ENCODE measurements around the gene PLD1. TPM values are rescaled to one million over a fixed set of nuclear protein-coding genes. Genes with fewer than 3 reads are reported as not detected.

Gene PLD1
- total RNA-seq, 2 experiments from 2014 or later = 0.22 to 1.0 TPM

DNA sequence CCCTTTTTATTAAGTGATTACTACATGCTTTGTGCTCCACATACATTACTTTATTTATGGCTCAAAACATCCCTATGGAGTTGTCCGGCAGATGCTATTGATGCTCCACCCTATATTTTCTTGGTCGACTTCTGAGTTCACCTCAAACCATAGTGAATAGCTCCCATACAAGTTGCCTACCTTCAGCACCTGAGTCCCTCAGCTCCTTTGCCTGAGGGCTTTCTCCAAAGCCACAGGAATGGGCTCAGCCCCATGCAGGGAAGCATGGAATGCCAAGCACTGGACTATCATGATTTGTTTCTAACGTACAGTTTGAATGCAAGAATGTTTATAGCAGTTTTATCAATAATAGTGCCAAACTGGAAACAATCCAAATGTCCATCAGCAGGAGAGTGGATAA lies 225.2 kb downstream of the PLD1 start:
- H3K27ac ChIP-seq (ENCODE audit: low read depth in 1 of 2, low read length in 2 of 2) = no peak overlapping the region
- Mint-ChIP-seq H3K36me3 (ENCODE audit: low read depth) (no peaks in the 10 kb centered on the region), H3K4me3 (no peak overlapping the region), H3K27ac (no peak overlapping the region), H3K4me1 (ENCODE audit: low read depth) (no peaks in the 10 kb centered on the region), H3K9me3 (no peaks in the 10 kb centered on the region), H3K27me3 (no peaks in the 10 kb centered on the region)
- ATAC-seq (ENCODE audit: poor library complexity) (no peak), DNase-seq (no peak)
- no peaks in the 10 kb centered on the region for H3K27me3 ChIP-seq (ENCODE audit: control insufficient read depth in 1 of 2, insufficient read depth in 2 of 2, low read length in 2 of 2)
- no peaks in the 10 kb centered on the region for H3K4me1 ChIP-seq (ENCODE audit: insufficient read depth, low read length)
- TF ChIP-seq, protein P1, sequence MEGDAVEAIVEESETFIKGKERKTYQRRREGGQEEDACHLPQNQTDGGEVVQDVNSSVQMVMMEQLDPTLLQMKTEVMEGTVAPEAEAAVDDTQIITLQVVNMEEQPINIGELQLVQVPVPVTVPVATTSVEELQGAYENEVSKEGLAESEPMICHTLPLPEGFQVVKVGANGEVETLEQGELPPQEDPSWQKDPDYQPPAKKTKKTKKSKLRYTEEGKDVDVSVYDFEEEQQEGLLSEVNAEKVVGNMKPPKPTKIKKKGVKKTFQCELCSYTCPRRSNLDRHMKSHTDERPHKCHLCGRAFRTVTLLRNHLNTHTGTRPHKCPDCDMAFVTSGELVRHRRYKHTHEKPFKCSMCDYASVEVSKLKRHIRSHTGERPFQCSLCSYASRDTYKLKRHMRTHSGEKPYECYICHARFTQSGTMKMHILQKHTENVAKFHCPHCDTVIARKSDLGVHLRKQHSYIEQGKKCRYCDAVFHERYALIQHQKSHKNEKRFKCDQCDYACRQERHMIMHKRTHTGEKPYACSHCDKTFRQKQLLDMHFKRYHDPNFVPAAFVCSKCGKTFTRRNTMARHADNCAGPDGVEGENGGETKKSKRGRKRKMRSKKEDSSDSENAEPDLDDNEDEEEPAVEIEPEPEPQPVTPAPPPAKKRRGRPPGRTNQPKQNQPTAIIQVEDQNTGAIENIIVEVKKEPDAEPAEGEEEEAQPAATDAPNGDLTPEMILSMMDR (IDR thresholded peaks at IDR 0.05) = no peak
- H3K9me3 ChIP-seq (ENCODE audit: control insufficient read depth in 1 of 2, insufficient read depth in 1 of 2, low read length in 2 of 2) = no peaks in the 10 kb centered on the region
- POLR2A ChIA-PET = no interaction called here
- H3K36me3 ChIP-seq (ENCODE audit: insufficient read depth, low read length) = no peaks in the 10 kb centered on the region
- intact Hi-C loops (cut with DNase I, micrococcal nuclease) = no loop called here
- CTCF ChIA-PET = no interaction called here
- no peak overlapping the region for H3K4me3 ChIP-seq (ENCODE audit: low read length)

DNA sequence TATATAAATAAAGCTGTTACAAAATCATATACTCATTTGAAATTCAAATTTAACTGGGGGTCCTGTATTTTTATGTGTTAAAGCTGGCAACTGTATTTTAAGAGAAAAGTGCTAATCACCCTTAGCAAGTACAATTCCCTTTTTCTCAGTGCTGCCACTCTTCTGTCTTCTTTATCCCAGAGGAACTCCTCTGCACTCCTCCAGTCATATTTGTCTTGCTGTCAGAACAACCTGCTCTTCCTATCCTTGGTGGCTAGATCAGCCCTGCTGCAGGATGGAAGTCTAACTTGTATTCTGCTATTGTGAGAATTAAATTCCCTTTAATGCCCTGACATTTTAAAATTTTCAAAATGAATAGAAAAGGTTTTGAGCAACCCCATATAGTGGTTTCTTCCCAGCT lies 226.2 kb downstream of the PLD1 start:
- ATAC-seq (ENCODE audit: poor library complexity) = no peak
- Histone ChIP-seq H3K4me1 (ENCODE audit: insufficient read depth, low read length) (no peaks in the 10 kb centered on the region), H3K27ac (ENCODE audit: low read depth in 1 of 2, low read length in 2 of 2) (no peak overlapping the region), H3K27me3 (ENCODE audit: control insufficient read depth in 1 of 2, insufficient read depth in 2 of 2, low read length in 2 of 2) (no peaks in the 10 kb centered on the region), H3K9me3 (ENCODE audit: control insufficient read depth in 1 of 2, insufficient read depth in 1 of 2, low read length in 2 of 2) (no peaks in the 10 kb centered on the region), H3K36me3 (ENCODE audit: insufficient read depth, low read length) (no peaks in the 10 kb centered on the region), H3K4me3 (ENCODE audit: low read length) (no peak overlapping the region)
- CTCF ChIA-PET = no interaction called here
- Mint-ChIP-seq H3K4me1 (ENCODE audit: low read depth) (no peaks in the 10 kb centered on the region), H3K4me3 (no peak overlapping the region), H3K27ac (no peak overlapping the region), H3K36me3 (ENCODE audit: low read depth) (no peaks in the 10 kb centered on the region), H3K27me3 (peaks cover under 1% of the 10 kb centered on the region), H3K9me3 (no peaks in the 10 kb centered on the region)
- no peak for DNase-seq
- POLR2A ChIA-PET = no interaction called here
- TF ChIP-seq, protein P1 (IDR thresholded peaks at IDR 0.05) = no peak
- intact Hi-C loops (cut with DNase I, micrococcal nuclease) = no loop called here

DNA sequence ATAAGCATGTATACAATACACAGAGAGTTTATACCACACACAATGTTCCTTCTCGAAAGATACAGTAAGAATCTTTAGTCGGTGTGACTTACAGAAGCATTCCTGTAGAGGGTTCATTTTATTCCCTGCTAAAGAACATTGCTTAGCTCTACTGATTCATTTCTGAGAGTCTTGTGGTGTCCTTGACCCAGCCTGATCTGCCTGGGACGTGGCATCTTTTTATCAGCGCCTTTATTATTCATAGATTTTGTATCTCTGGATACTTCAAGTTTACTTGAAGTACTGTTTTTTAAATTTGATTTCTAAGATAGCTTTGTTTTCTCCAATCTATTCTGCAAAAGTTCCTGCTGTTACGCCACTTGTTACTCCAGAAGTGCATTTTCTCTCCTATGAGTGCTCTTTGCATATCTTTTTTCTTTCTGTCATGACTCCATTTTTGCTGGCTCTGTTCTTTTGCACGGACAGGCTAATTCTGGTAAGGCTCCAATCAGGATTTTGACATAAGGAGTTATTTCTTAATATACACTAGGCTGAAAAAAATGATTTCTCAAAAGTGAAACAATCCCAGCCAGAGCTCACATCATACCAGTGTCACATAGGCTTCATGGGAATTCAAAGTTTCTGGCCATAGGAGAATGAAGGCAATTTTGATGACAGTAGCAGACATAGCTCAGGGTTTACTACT lies 235.6 kb downstream of the PLD1 start:
- H3K36me3 ChIP-seq (ENCODE audit: insufficient read depth, low read length) = no peaks in the 10 kb centered on the region
- ChIA-PET CTCF (interaction anchor here (0.8 kb wide), 1 partner anchor 8 kb away, joined by 4 read pairs; no protein-coding TSS in a partner anchor), POLR2A (no interaction called here)
- H3K4me3 ChIP-seq (ENCODE audit: low read length) = no peak overlapping the region
- no peaks in the 10 kb centered on the region for H3K27me3 ChIP-seq (ENCODE audit: control insufficient read depth in 1 of 2, insufficient read depth in 2 of 2, low read length in 2 of 2)
- H3K27ac ChIP-seq (ENCODE audit: low read depth in 1 of 2, low read length in 2 of 2) = no peak overlapping the region
- no peak for DNase-seq
- H3K4me3 Mint-ChIP-seq = no peak overlapping the region
- H3K36me3 Mint-ChIP-seq (ENCODE audit: low read depth) = no peaks in the 10 kb centered on the region
- peaks cover 15% of the 10 kb centered on the region for H3K27me3 Mint-ChIP-seq
- intact Hi-C loops (cut with DNase I, micrococcal nuclease) = no loop called here
- H3K4me1 ChIP-seq (ENCODE audit: insufficient read depth, low read length) = no peaks in the 10 kb centered on the region
- TF ChIP-seq, protein P1 (IDR thresholded peaks at IDR 0.05) = no peak
- H3K27ac Mint-ChIP-seq = no peak overlapping the region
- H3K9me3 Mint-ChIP-seq = no peaks in the 10 kb centered on the region
- H3K9me3 ChIP-seq (ENCODE audit: control insufficient read depth in 1 of 2, insufficient read depth in 1 of 2, low read length in 2 of 2) = no peaks in the 10 kb centered on the region
- ATAC-seq (ENCODE audit: poor library complexity) = no peak
- H3K4me1 Mint-ChIP-seq (ENCODE audit: low read depth) = no peaks in the 10 kb centered on the region

All from CD4-positive, alpha-beta T cell (primary cell).